Activated CD4-positive, alpha-beta memory T cell treated with anti-CD3 and anti-CD28 coated beads for 36 hours (primary cell): ENCODE measurements around the gene PRCP. TPM values are rescaled to one million over a fixed set of nuclear protein-coding genes. Genes with fewer than 3 reads are reported as not detected.
"Not testable (repeated sequence)": the region's sequence is repeated elsewhere in the genome, so short reads cannot be mapped to it uniquely, and the experiment has no call there.

Experiments
- CTCF ChIA-PET: fragments of 350-600 bp; sonication (Branson Sonifier 250); formaldehyde crosslinking; loops from one replicate; lab custom pipeline; 2021; ENCODE audit warnings: antibody characterized with exemption, inconsistent platforms; lab: Charles Lee
- POLR2A ChIA-PET: fragments of 350-600 bp; sonication (Branson Sonifier 250); formaldehyde crosslinking; loops from one replicate; lab custom pipeline; 2021; ENCODE audit warnings: antibody characterized with exemption; lab: Charles Lee
- DNase-seq: peaks from one replicate; pipeline ENCODE4 v3.0.0-alpha.2; 2020
- H3K27ac Mint-ChIP-seq: one replicate; pipeline ENCODE4 v1.8.0; 2021; ENCODE audit warnings: mixed read lengths
- H3K27me3 Mint-ChIP-seq: one replicate; pipeline ENCODE4 v1.8.0; 2021; ENCODE audit warnings: mixed read lengths
- H3K36me3 Mint-ChIP-seq: one replicate; pipeline ENCODE4 v1.8.0; 2021; ENCODE audit warnings: mixed read lengths
- H3K4me1 Mint-ChIP-seq: one replicate; pipeline ENCODE4 v1.8.0; 2021; ENCODE audit warnings: low read depth, mixed read lengths
- H3K4me3 Mint-ChIP-seq: one replicate; pipeline ENCODE4 v1.8.0; 2021; ENCODE audit warnings: mild to moderate bottlenecking, mixed read lengths
- H3K9me3 Mint-ChIP-seq: one replicate; pipeline ENCODE4 v1.8.0; 2021; ENCODE audit warnings: mixed read lengths
- intact Hi-C: fragments of 100-400 bp; cut with micrococcal nuclease; formaldehyde crosslinking; loops from one replicate; pipeline ENCODE4 v1.15.1; 2023
- total RNA-seq, 2 experiments: library from RNA; stranded (reverse); gene quantifications; one replicate each; pipeline ENCODE4 v1.2.3, GENCODE V29; 2021

The PRCP gene
- total RNA-seq, result 10 to 100 TPM; 26.7 to 27.0 TPM

DNA sequence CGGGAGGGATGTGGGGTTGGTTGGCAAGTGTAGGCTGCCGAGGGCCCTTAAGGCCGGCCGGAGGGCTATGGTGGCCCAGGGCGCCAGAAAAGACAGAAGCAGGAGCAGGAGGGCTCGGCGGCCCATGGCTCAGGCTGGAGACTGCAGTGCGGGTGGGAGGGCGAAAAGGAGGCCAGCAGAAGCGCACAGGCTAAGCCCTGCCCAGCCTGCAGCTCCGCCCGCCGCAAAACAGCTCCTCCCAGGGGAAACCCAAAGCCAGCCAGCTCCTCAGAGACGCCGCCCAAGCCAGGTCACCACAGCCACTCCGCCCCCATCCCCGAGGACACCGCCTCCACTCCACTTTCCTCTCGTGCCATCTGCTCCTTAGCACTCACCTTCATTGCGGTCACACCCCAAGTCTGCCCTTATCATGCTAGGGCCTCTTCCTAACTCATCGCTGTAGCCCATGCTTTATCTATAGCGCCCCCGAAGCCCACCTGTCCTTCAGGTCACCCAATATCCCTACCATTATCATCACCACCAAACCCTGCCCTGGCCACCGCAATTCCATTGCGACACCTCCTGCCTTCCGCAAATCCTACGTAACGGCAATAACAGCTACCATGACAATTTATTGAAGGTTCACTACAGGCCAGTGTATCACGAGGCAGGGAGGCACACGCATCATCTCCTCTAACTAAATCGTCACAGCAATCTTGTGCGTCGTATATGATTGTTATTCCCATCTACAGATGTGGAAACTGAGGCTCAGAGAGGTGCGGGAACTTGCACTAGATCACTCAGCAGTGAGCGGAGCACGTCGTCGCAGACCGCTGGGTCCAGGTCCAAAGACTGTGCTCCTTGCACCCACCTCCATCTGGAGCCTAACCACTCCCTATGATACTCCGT, at the start of gene PRCP:
PRCP (minus strand) TSS at position 154 of the 888 bp plus-strand sequence; CDS start at position 126, 28 bp downstream.
- Mint-ChIP-seq H3K4me1 (peaks cover 40% of the 10 kb centered on the region), H3K9me3 (no peaks in the 10 kb centered on the region), H3K27me3 (no peaks in the 10 kb centered on the region), H3K36me3 (no peaks in the 10 kb centered on the region), H3K4me3 (peak within 1 kb of the TSS; percentile 98), H3K27ac (peak within 1 kb of the TSS; percentile 95)
- peak; percentile 97 for DNase-seq
- ChIA-PET CTCF (interaction anchor here (0.6 to 7.5 kb wide), 9 partner anchors 15 to 392 kb away, joined by 3 to 51 read pairs (median 6); partner anchors contain the start of genes ANKRD42 and CCDC90B), POLR2A (interaction anchor here (0.6 to 4.3 kb wide), 15 partner anchors 27 to 386 kb away, joined by 3 to 67 read pairs (median 5); partner anchors contain the start of genes ANKRD42, CCDC90B, PCF11 and RAB30)
- intact Hi-C loops, result loop anchor here (1.0 to 5.0 kb wide), 10 partner anchors 20 to 386 kb away; partner anchors contain the start of genes ANKRD42, CCDC90B and RAB30

DNA sequence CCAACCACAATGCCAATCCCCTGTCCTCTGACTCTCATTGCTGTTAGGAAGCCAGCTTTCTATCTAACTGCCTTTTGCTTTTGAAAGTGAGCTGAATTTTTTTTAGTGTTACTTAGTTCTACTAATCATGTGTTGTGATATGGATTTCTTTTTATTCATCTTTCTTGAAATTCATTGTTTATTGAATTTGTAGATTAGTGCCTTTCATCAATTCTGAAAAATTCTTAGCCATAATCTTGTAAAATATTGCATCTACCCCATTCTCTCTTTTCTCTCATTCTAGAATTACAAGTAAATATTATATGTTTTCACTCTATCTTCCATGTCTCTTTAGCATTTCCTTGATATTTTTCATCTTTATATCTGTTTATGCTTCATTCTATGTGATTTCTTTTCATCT, 49.1 kb upstream of the PRCP start:
- CTCF ChIA-PET, result no interaction called here
- H3K36me3 Mint-ChIP-seq, result peaks cover 27% of the 10 kb centered on the region
- POLR2A ChIA-PET, result no interaction called here
- no peaks in the 10 kb centered on the region for H3K27me3 Mint-ChIP-seq
- H3K4me1 Mint-ChIP-seq, result peaks cover 2% of the 10 kb centered on the region
- no peak for DNase-seq
- peaks cover 39% of the 10 kb centered on the region for H3K9me3 Mint-ChIP-seq
- no peak overlapping the region for H3K4me3 Mint-ChIP-seq
- intact Hi-C loops, result no loop called here
- H3K27ac Mint-ChIP-seq, result no peak overlapping the region

DNA sequence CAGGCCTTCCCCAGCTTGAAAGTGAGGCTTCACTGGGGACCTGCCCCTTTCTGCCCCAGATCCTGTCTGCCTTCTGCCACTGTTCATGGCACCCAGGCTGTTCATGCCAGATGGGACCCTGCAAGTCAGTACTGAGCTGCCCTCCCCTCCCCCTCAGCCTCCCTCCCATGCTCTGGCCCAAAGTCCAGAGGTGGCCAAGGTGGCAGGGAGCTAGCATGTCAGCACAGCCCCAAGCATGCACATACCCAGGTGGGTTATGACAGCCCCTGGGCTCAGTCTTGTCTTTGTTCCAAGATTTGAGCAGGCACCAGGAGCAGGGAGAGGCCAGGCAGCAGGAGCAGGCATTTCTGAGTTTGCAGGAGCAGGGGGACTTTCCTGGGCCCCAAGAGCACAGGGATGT, 45.5 kb upstream of the PRCP start:
- no peak for DNase-seq
- Mint-ChIP-seq H3K4me3 (no peak overlapping the region), H3K27me3 (no peaks in the 10 kb centered on the region), H3K27ac (no peak overlapping the region), H3K36me3 (no peaks in the 10 kb centered on the region), H3K9me3 (peaks cover 19% of the 10 kb centered on the region), H3K4me1 (peaks cover 2% of the 10 kb centered on the region)
- intact Hi-C loops, result no loop called here
- CTCF ChIA-PET, result no interaction called here
- POLR2A ChIA-PET, result interaction anchor here (0.6 kb wide), 1 partner anchor 14 kb away, joined by 4 read pairs; no protein-coding TSS in a partner anchor

DNA sequence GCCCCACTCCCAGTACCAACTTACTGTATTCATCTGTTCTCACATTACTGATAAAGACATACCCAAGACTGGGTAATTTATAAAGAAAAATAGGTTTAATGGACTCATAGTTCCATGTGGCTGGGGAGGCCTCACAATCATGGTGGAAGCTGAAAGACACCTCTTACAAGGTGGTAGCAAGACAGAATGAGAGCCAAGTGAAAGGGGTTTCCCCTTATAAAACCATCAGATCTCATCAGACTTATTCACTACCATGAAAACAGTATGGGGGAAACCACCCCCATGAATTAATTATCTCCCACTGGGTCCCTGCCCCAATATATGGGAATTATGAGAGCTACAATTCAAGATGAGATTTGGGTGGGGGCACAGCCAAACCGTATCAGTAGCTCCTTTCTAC, 44.8 kb upstream of the PRCP start:
- H3K27ac Mint-ChIP-seq, POLR2A ChIA-PET: not testable (repeated sequence)

DNA sequence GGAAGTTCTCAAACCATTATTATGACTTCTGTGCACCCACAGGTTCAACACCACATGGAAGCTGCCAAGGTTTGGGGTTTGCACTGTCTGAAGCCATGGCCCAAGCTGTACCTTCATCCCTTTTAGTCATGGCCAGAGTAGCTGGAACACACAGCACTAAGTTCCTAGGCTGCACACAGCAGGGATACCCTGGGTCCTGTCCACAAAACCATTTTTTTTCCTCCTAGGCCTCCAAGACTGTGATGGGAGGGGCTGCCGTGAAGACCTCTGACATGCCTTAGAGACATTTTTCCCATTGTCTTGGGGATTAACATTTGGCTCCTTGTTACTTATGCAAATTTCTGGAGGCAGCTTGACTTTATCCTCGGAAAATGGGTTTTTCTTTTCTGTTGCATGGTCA, 44.0 kb upstream of the PRCP start:
- POLR2A ChIA-PET, result no interaction called here
- H3K36me3 Mint-ChIP-seq, result peaks cover 2% of the 10 kb centered on the region
- no peak for DNase-seq
- no peaks in the 10 kb centered on the region for H3K27me3 Mint-ChIP-seq
- H3K4me1 Mint-ChIP-seq, result peaks cover 4% of the 10 kb centered on the region
- H3K9me3 Mint-ChIP-seq, result peaks cover 11% of the 10 kb centered on the region
- CTCF ChIA-PET, result no interaction called here
- intact Hi-C loops, result no loop called here
- no peak overlapping the region for H3K4me3 Mint-ChIP-seq
- H3K27ac Mint-ChIP-seq, result no peak overlapping the region

More for the DNA sequence above, 44.8 kb upstream of the PRCP start:
- H3K9me3 Mint-ChIP-seq, result peaks cover 16% of the 10 kb centered on the region
- CTCF ChIA-PET, H3K27me3 Mint-ChIP-seq, H3K4me1 Mint-ChIP-seq, H3K4me3 Mint-ChIP-seq, H3K36me3 Mint-ChIP-seq, DNase-seq, intact Hi-C loops: not testable (repeated sequence)

DNA sequence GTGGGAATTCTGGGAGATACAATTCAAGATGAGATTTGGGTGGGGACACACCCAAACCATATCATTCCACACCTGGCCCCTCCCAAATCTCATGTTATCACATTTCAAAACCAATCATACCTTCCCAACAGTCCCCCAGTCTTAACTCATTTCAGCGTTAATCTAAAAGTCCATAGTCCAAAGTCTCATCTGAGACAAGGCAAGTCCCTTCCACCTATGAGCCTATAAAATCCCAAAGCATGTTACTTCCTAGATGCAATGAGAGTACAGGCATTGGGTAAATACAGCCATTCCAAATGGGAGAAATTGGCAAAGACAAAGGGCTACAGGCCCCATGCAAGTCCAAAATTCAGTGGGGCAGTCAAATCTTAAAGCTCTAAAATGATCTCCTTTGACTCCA, 43.2 kb upstream of the PRCP start:
- H3K27ac Mint-ChIP-seq, H3K36me3 Mint-ChIP-seq, CTCF ChIA-PET, H3K4me1 Mint-ChIP-seq, DNase-seq, intact Hi-C loops, POLR2A ChIA-PET, H3K27me3 Mint-ChIP-seq, H3K4me3 Mint-ChIP-seq: not testable (repeated sequence)
- H3K9me3 Mint-ChIP-seq, result peaks cover 11% of the 10 kb centered on the region

DNA sequence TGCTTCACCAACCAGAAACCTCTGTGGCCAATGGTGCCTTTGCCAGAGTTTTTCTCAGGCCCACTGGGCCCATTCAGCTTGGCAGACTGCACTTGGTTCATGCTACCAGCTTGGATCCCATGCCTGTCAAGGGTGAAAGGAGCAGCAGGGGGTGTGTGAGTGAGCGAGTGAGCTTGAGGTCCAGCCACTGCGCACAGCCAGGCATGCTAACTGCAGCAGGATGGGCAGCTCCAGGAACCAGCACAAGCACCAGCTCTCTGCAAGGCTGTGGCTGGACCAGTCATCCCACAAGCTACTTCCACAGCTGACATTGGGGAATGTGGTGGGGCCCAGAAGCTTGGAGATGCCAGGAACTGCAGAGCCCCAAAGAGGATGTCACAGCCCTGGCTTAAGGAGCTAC, 42.1 kb upstream of the PRCP start:
- Mint-ChIP-seq H3K4me3 (no peak overlapping the region), H3K27ac (no peak overlapping the region), H3K9me3 (peaks cover 11% of the 10 kb centered on the region), H3K36me3 (peaks cover 2% of the 10 kb centered on the region), H3K27me3 (no peaks in the 10 kb centered on the region), H3K4me1 (peaks cover 4% of the 10 kb centered on the region)
- intact Hi-C loops, result no loop called here
- DNase-seq, result no peak
- POLR2A ChIA-PET, result no interaction called here
- CTCF ChIA-PET, result interaction anchor here (1.9 kb wide), 1 partner anchor 15 kb away, joined by 8 read pairs; no protein-coding TSS in a partner anchor

DNA sequence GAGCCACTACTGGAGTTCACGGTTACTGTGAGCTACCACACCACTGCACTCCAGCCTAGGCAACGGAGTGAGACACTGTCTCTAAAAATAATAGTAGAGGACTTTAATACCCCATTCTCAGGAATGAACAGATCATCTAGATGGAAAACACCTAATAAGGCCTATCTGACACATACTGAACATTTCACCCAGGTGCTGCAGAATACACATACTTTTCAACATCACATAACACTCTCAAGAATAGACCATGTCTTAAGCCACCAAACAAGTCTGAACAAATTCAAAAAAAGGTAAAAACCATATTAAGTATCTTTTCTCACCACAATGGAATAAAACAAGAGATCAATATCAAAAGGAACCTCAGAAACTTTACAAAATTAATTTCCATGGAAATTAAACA, 39.2 kb upstream of the PRCP start:
- ChIA-PET POLR2A (no interaction called here), CTCF (no interaction called here)
- Mint-ChIP-seq H3K4me3 (no peak overlapping the region), H3K4me1 (peaks cover 2% of the 10 kb centered on the region), H3K27ac (no peak overlapping the region), H3K27me3 (no peaks in the 10 kb centered on the region), H3K9me3 (peaks cover 8% of the 10 kb centered on the region), H3K36me3 (peaks cover 13% of the 10 kb centered on the region)
- intact Hi-C loops, result no loop called here
- DNase-seq, result no peak

DNA sequence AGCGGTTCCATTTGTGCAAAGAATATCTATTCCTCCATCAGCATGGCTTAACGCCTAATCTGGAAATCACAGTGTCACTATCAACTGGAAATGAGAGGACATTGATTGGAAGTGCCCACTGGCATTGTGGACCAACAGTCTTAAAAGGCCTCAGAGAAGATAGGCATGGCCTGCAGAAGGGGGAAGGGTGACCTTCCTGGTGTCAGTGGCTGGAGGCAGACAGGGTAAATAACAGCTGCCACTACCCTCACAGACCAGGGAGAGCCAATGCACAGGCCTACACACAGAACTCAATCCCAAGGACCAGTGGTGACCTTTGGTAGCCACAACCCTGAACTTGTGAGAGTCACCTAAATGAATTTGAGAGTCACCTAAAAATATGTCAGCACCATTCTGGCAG, 37.3 kb upstream of the PRCP start:
- Mint-ChIP-seq H3K27ac (no peak overlapping the region), H3K4me3 (no peak overlapping the region), H3K36me3 (peaks cover 26% of the 10 kb centered on the region), H3K27me3 (no peaks in the 10 kb centered on the region), H3K4me1 (peaks cover 5% of the 10 kb centered on the region), H3K9me3 (no peaks in the 10 kb centered on the region)
- no peak for DNase-seq
- ChIA-PET CTCF (interaction anchor here (1.1 kb wide), 1 partner anchor 10 kb away, joined by 4 read pairs; no protein-coding TSS in a partner anchor), POLR2A (no interaction called here)
- intact Hi-C loops, result no loop called here

DNA sequence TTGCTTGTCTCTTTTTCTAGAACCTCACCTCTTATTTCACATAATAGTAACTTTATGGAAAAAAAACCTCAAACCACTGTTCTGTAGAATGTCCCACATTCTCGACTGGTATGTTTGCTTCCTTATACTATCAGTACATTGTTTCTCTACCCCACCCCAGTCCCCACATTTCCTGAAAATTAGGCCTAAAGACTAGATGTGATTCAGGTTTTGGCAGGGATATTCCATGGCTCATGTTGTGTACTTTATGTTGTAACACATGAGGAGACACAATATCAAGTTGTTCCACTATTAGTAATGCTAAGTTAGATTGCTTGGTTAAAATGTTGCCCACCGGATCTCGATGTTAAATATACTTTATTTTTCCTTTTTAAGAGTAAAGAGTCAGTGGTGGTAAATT, 36.0 kb upstream of the PRCP start:
- peaks cover 36% of the 10 kb centered on the region for H3K36me3 Mint-ChIP-seq
- intact Hi-C loops, result no loop called here
- H3K9me3 Mint-ChIP-seq, result no peaks in the 10 kb centered on the region
- ChIA-PET CTCF (no interaction called here), POLR2A (no interaction called here)
- DNase-seq, result no peak
- no peaks in the 10 kb centered on the region for H3K27me3 Mint-ChIP-seq
- H3K4me3 Mint-ChIP-seq, result no peak overlapping the region
- H3K27ac Mint-ChIP-seq, result no peak overlapping the region
- H3K4me1 Mint-ChIP-seq, result peaks cover 14% of the 10 kb centered on the region

DNA sequence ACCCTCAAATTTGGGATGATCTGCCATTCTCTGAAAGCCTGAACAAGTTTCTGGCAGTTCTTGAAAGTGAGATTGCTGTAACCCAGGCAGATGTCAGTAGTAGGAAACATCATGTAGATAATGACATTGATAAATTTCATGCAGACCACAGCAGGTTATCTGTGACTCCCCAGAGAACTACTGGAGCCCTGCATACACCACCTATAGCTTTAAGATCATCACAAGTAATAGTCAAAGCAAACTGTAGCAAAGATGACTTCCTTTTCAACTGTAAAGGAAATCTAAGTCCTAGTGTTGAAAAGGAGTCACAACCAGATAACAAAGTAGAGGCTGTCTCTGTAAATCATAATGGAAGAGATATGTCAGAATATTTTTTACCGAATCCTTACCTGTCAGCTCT, 32.3 kb upstream of the PRCP start:
- Mint-ChIP-seq H3K9me3 (no peaks in the 10 kb centered on the region), H3K4me3 (no peak overlapping the region), H3K4me1 (peaks cover 12% of the 10 kb centered on the region), H3K36me3 (peaks cover 45% of the 10 kb centered on the region), H3K27me3 (no peaks in the 10 kb centered on the region), H3K27ac (no peak overlapping the region)
- intact Hi-C loops, result no loop called here
- ChIA-PET POLR2A (no interaction called here), CTCF (interaction anchor here (1.6 kb wide), 1 partner anchor 65 kb away, joined by 6 read pairs; no protein-coding TSS in a partner anchor)
- no peak for DNase-seq

DNA sequence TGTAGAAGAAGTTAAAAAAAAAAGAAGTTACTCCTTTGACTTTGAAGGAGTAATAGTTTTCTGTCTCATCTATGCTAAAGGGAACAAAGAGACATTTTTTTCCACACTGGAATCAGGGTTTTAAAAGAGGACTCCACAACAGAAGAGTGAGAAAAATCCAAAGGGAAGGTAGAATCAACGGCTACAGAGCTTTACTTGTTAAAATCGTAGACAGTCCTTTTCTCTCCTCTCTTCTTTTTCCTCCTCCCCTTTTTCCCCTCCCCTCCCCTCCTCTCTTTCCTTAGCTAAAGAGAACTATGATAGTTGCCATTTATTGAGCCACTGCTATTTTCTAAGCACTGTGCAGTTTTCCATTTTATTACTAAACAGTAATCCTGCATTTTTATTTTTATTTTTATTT, 30.5 kb upstream of the PRCP start:
- Mint-ChIP-seq H3K27ac (no peak overlapping the region), H3K9me3 (no peaks in the 10 kb centered on the region), H3K4me3 (no peak overlapping the region), H3K4me1 (peaks cover 18% of the 10 kb centered on the region), H3K36me3 (peaks cover 41% of the 10 kb centered on the region), H3K27me3 (no peaks in the 10 kb centered on the region)
- ChIA-PET CTCF (interaction anchor here (0.6 to 0.9 kb wide), 3 partner anchors 68 to 346 kb away, joined by 3 to 4 read pairs (median 3); no protein-coding TSS in a partner anchor), POLR2A (no interaction called here)
- DNase-seq, result no peak
- intact Hi-C loops, result no loop called here
